Measurements from ENCODE around the gene ITGAL.

DNA sequence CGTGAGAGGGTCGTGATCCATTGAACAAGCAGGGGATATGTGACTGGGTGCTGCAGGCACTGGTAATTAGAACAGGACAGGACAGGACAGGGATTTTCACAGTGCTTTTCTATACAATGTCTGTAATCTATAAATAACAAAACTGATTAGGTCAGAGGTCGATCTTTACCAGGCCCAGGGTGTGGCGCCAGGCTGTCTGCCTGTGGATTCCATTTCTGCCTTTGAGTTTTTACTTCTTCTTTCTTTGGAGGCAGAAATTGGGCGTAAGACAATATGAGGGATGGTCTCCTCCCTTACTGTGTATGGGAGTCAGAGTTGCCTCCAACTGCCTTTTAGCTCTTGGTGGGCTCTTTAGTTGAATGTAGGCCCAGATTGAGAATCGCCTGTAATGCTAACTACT lies 87.1 kb downstream of the ITGAL start:
- TF ChIP-seq, protein P1, sequence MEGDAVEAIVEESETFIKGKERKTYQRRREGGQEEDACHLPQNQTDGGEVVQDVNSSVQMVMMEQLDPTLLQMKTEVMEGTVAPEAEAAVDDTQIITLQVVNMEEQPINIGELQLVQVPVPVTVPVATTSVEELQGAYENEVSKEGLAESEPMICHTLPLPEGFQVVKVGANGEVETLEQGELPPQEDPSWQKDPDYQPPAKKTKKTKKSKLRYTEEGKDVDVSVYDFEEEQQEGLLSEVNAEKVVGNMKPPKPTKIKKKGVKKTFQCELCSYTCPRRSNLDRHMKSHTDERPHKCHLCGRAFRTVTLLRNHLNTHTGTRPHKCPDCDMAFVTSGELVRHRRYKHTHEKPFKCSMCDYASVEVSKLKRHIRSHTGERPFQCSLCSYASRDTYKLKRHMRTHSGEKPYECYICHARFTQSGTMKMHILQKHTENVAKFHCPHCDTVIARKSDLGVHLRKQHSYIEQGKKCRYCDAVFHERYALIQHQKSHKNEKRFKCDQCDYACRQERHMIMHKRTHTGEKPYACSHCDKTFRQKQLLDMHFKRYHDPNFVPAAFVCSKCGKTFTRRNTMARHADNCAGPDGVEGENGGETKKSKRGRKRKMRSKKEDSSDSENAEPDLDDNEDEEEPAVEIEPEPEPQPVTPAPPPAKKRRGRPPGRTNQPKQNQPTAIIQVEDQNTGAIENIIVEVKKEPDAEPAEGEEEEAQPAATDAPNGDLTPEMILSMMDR (conservative IDR thresholded peaks at IDR 0.05; ENCODE audit: low read length): no peak
- no peak for TF ChIP-seq EZH2phosphoT487 (IDR thresholded peaks at IDR 0.05; ENCODE audit: borderline replicate concordance, low read depth, low read length)

All from OCI-LY7 (cell line).